Measurements from ENCODE around the gene NSMF. TPM values are rescaled to one million over a fixed set of nuclear protein-coding genes. Genes with fewer than 3 reads are reported as not detected.

Gene NSMF
- total and polyA plus RNA-seq, 2 donors (not counting 3 experiments of a cell fraction or from before 2014, with no cell fraction given): 43.3 to 53.7 TPM

DNA sequence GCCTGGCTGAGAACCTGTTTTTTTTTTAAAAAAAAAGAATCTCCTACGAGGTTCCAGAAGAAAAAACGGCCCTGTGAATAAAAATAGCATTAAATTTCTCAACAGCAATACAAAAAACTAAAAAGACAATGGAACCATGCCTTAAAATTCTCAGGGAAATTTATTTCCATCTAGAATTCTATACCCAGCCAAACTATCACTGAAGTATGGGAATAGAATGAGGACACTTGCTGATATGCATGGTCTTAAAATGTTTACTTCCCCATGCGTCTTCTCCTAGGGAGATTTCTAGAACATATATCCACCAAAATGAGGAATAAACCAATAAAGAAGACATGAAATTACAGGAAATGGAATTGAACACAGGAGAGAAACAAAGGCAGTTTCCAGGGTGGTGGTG is 16.5 kb upstream of the NSMF start:
- POLR2A ChIA-PET: no interaction called here
- no peak overlapping the region for H3K27ac ChIP-seq (ENCODE audit: insufficient read depth, low read depth, low read length)
- no peak overlapping the region for H3K9ac ChIP-seq (replicated peaks; ENCODE audit: extremely low read depth, insufficient read depth, low read length)
- no peak overlapping the region for H3K4me3 ChIP-seq (replicated peaks in 1 of 3; ENCODE audit: insufficient read depth in 1 of 3, low read depth in 1 of 3, low read length in 3 of 3)
- TF ChIP-seq, protein P1, sequence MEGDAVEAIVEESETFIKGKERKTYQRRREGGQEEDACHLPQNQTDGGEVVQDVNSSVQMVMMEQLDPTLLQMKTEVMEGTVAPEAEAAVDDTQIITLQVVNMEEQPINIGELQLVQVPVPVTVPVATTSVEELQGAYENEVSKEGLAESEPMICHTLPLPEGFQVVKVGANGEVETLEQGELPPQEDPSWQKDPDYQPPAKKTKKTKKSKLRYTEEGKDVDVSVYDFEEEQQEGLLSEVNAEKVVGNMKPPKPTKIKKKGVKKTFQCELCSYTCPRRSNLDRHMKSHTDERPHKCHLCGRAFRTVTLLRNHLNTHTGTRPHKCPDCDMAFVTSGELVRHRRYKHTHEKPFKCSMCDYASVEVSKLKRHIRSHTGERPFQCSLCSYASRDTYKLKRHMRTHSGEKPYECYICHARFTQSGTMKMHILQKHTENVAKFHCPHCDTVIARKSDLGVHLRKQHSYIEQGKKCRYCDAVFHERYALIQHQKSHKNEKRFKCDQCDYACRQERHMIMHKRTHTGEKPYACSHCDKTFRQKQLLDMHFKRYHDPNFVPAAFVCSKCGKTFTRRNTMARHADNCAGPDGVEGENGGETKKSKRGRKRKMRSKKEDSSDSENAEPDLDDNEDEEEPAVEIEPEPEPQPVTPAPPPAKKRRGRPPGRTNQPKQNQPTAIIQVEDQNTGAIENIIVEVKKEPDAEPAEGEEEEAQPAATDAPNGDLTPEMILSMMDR (IDR thresholded peaks at IDR 0.05; ENCODE audit: extremely low read depth in 1 of 2, insufficient read depth in 1 of 2, low read depth in 1 of 2, low read length in 2 of 2): no peak
- no peak for TF ChIP-seq JUN (IDR thresholded peaks at IDR 0.05; ENCODE audit: borderline replicate concordance, insufficient read depth, insufficient read length, low read depth)
- TF ChIP-seq GATA2 (IDR thresholded peaks at IDR 0.05; ENCODE audit: insufficient read depth, insufficient read length, low read depth, low read length): no peak
- TF ChIP-seq FOS (IDR thresholded peaks at IDR 0.05; ENCODE audit: borderline replicate concordance, insufficient read depth, low read length): no peak
- TF ChIP-seq EZH2 (IDR thresholded peaks at IDR 0.05; ENCODE audit: borderline replicate concordance, low read depth, low read length, severe bottlenecking): no peak
- peaks cover 3% of the 10 kb centered on the region for H3K4me1 ChIP-seq (ENCODE audit: control insufficient read depth, extremely low read depth, insufficient read depth, low read length)
- dilution Hi-C loops (cut with MboI; ENCODE audit: extremely low pct_ligation_motif_present, low sequenced_read_pairs): no loop called here
- H3K9me1 ChIP-seq (replicated peaks; ENCODE audit: control insufficient read depth, extremely low read depth, insufficient read depth, low read length): no peaks in the 10 kb centered on the region
- H3K79me2 ChIP-seq (ENCODE audit: control insufficient read depth, insufficient read depth, low read length): no peaks in the 10 kb centered on the region
- CTCF ChIA-PET: no interaction called here
- no peaks in the 10 kb centered on the region for H4K20me1 ChIP-seq (replicated peaks; ENCODE audit: control insufficient read depth, extremely low read depth, insufficient read depth, low read length)
- FAIRE-seq (no peak), DNase-seq (ENCODE audit: low read depth, low spot score) (no peak)
- no TSS peak for BruUV-seq (replicated peaks)
- H3K9me3 ChIP-seq (replicated peaks; ENCODE audit: control insufficient read depth, insufficient read depth, low read length): peaks cover 2% of the 10 kb centered on the region
- no peak overlapping the region for H2AFZ ChIP-seq (ENCODE audit: low read depth, low read length)
- no peaks in the 10 kb centered on the region for H3K36me3 ChIP-seq (ENCODE audit: control insufficient read depth in 2 of 2, extremely low read depth in 1 of 2, insufficient read depth in 2 of 2, low read length in 2 of 2)
- no peak overlapping the region for H3K4me2 ChIP-seq (ENCODE audit: insufficient read depth, low read length)
- intact Hi-C loops (cut with micrococcal nuclease): no loop called here
- H3K27me3 ChIP-seq (ENCODE audit: control insufficient read depth in 2 of 2, insufficient read depth in 2 of 2, low read length in 2 of 2): no peaks in the 10 kb centered on the region

- Histone ChIP-seq H4K20me1 (replicated peaks; ENCODE audit: control insufficient read depth, extremely low read depth, insufficient read depth, low read length) (no peaks in the 10 kb centered on the region), H3K27ac (ENCODE audit: insufficient read depth, low read depth, low read length) (no peak overlapping the region), H3K9ac (replicated peaks; ENCODE audit: extremely low read depth, insufficient read depth, low read length) (no peak overlapping the region), H2AFZ (ENCODE audit: low read depth, low read length) (no peak overlapping the region), H3K4me3 (replicated peaks in 1 of 3; ENCODE audit: insufficient read depth in 1 of 3, low read depth in 1 of 3, low read length in 3 of 3) (no peak overlapping the region), H3K9me3 (replicated peaks; ENCODE audit: control insufficient read depth, insufficient read depth, low read length) (peaks cover 2% of the 10 kb centered on the region), H3K79me2 (ENCODE audit: control insufficient read depth, insufficient read depth, low read length) (no peaks in the 10 kb centered on the region), H3K27me3 (ENCODE audit: control insufficient read depth in 2 of 2, insufficient read depth in 2 of 2, low read length in 2 of 2) (peaks cover under 1 to 2% of the 10 kb centered on the region in 2 experiments), H3K36me3 (ENCODE audit: control insufficient read depth in 2 of 2, extremely low read depth in 1 of 2, insufficient read depth in 2 of 2, low read length in 2 of 2) (no peaks in the 10 kb centered on the region), H3K9me1 (replicated peaks; ENCODE audit: control insufficient read depth, extremely low read depth, insufficient read depth, low read length) (no peaks in the 10 kb centered on the region), H3K4me1 (ENCODE audit: control insufficient read depth, extremely low read depth, insufficient read depth, low read length) (peaks cover 4% of the 10 kb centered on the region), H3K4me2 (ENCODE audit: insufficient read depth, low read length) (no peak overlapping the region)
- POLR2A ChIA-PET: no interaction called here
- no peak for FAIRE-seq
- BruUV-seq (replicated peaks): no TSS peak
- CTCF ChIA-PET: no interaction called here
- dilution Hi-C loops (cut with MboI; ENCODE audit: extremely low pct_ligation_motif_present, low sequenced_read_pairs) (no loop called here), intact Hi-C loops (cut with micrococcal nuclease) (no loop called here)
- no peak for TF ChIP-seq POLR2A (IDR thresholded peaks at IDR 0.05; ENCODE audit: low read depth, low read length)
- TF ChIP-seq EZH2 (IDR thresholded peaks at IDR 0.05; ENCODE audit: borderline replicate concordance, low read depth, low read length, severe bottlenecking): no peak
- no peak for DNase-seq (ENCODE audit: low read depth, low spot score)
Measured at GRCh38 chr9:137474271-137474670, 15.1 kb upstream of the NSMF start.
